DMS153 treated with DMSO at 0.1 percent for 48 hours (cell line): ENCODE measurements around the gene TMEM86B.
A peak's percentile ranks its signal among the peaks of the same experiment; 100 is the strongest.

Experiments used
- DNase-seq: peaks from one replicate; lab custom pipeline; 2025; ENCODE audit not compliant: unreplicated experiment; lab: John Stamatoyannopoulos, UW

Gene TMEM86B

GRCh38 chr19:55257461-55258420 lies 29.2 kb upstream of the TMEM86B start:
- no peak for DNase-seq

GRCh38 chr19:55256562-55257460 lies 28.2 kb upstream of the TMEM86B start:
- no peak for DNase-seq

- no peak for DNase-seq
Measured at GRCh38 chr19:55255618-55256423, 27.3 kb upstream of the TMEM86B start.

GRCh38 chr19:55254625-55254977 lies 26.0 kb upstream of the TMEM86B start:
- no peak for DNase-seq

GRCh38 chr19:55253842-55254624 lies 25.5 kb upstream of the TMEM86B start:
- peak; percentile 45 for DNase-seq

GRCh38 chr19:55252760-55253663 lies 24.4 kb upstream of the TMEM86B start:
- DNase-seq: no peak

- no peak for DNase-seq
Measured at GRCh38 chr19:55251341-55252081, 22.9 kb upstream of the TMEM86B start.

GRCh38 chr19:55250262-55251036 lies 21.9 kb upstream of the TMEM86B start:
- no peak for DNase-seq

- DNase-seq: no peak
Measured at GRCh38 chr19:55249841-55250240, 21.3 kb upstream of the TMEM86B start.

GRCh38 chr19:55248704-55249103 lies 20.1 kb upstream of the TMEM86B start:
- DNase-seq: no peak

GRCh38 chr19:55248166-55248675 lies 19.7 kb upstream of the TMEM86B start:
- no peak for DNase-seq

- peak; percentile 15 for DNase-seq
Measured at GRCh38 chr19:55247621-55248099, 19.1 kb upstream of the TMEM86B start.

- DNase-seq: no peak
Measured at GRCh38 chr19:55246462-55247451, 18.2 kb upstream of the TMEM86B start.

- DNase-seq: no peak
Measured at GRCh38 chr19:55245236-55245904, 16.8 kb upstream of the TMEM86B start.

GRCh38 chr19:55244004-55244680 lies 15.6 kb upstream of the TMEM86B start:
- no peak for DNase-seq
